Measurements from ENCODE around the gene ITSN1. TPM values are rescaled to one million over a fixed set of nuclear protein-coding genes. Genes with fewer than 3 reads are reported as not detected.
A peak's percentile ranks its signal among the peaks of the same experiment; 100 is the strongest.

ITSN1 gene
- total and polyA plus RNA-seq, 2 donors from 2014 or later: 8.1 to 42.5 TPM

GRCh38 chr21:33937146-33937545 lies 294.8 kb downstream of the ITSN1 start:
- no peak for FAIRE-seq
- Histone ChIP-seq H3K4me1 (ENCODE audit: control insufficient read depth in 2 of 3, insufficient read depth in 2 of 3, low read depth in 1 of 3, low read length in 3 of 3) (peaks cover 0 to 4% (median 0%) of the 10 kb centered on the region in 3 donors), H3K4me3 (ENCODE audit: low read length in 3 of 3) (no peak overlapping the region), H3K27me3 (ENCODE audit: control insufficient read depth, insufficient read depth, low read length) (no peaks in the 10 kb centered on the region), H3K9ac (ENCODE audit: low read length in 3 of 3) (peak overlapping the region in 1 of 3 donors; percentile 24), H3K36me3 (ENCODE audit: control insufficient read depth in 2 of 3, insufficient read depth in 3 of 3, low read length in 3 of 3) (no peaks in the 10 kb centered on the region), H3K9me3 (ENCODE audit: control insufficient read depth in 2 of 3, insufficient read depth in 1 of 3, low read length in 3 of 3) (no peaks in the 10 kb centered on the region), H3K27ac (ENCODE audit: low read depth in 2 of 2, low read length in 2 of 2) (peak overlapping the region in 1 of 2 donors; percentile 37)
- intact Hi-C loops (cut with DNase I): no loop called here
- no peak for TF ChIP-seq CTCF (IDR thresholded peaks at IDR 0.05; ENCODE audit: borderline replicate concordance, extremely low read depth, insufficient read depth)
- DNase-seq: peak in 2 of 5 donors; percentile 9 to 14

GRCh38 chr21:33937931-33938339 lies 295.6 kb downstream of the ITSN1 start:
- H3K27me3 ChIP-seq (ENCODE audit: control insufficient read depth, insufficient read depth, low read length): no peaks in the 10 kb centered on the region
- no peak overlapping the region for H3K9ac ChIP-seq (ENCODE audit: low read length in 3 of 3)
- H3K9me3 ChIP-seq (ENCODE audit: control insufficient read depth in 2 of 3, insufficient read depth in 1 of 3, low read length in 3 of 3): no peaks in the 10 kb centered on the region
- H3K27ac ChIP-seq (ENCODE audit: low read depth in 2 of 2, low read length in 2 of 2): peak overlapping the region in 1 of 2 donors; percentile 28
- H3K4me1 ChIP-seq (ENCODE audit: control insufficient read depth in 2 of 3, insufficient read depth in 2 of 3, low read depth in 1 of 3, low read length in 3 of 3): peaks cover 0 to 3% (median 0%) of the 10 kb centered on the region in 3 donors
- H3K36me3 ChIP-seq (ENCODE audit: control insufficient read depth in 2 of 3, insufficient read depth in 3 of 3, low read length in 3 of 3): no peaks in the 10 kb centered on the region
- intact Hi-C loops (cut with DNase I): no loop called here
- TF ChIP-seq CTCF (IDR thresholded peaks at IDR 0.05; ENCODE audit: borderline replicate concordance, extremely low read depth, insufficient read depth): no peak
- DNase-seq (no peak), FAIRE-seq (no peak)
- no peak overlapping the region for H3K4me3 ChIP-seq (ENCODE audit: low read length in 3 of 3)

- Histone ChIP-seq H3K4me3 (ENCODE audit: low read length in 3 of 3) (no peak overlapping the region), H3K27me3 (ENCODE audit: control insufficient read depth, insufficient read depth, low read length) (no peaks in the 10 kb centered on the region), H3K27ac (ENCODE audit: low read depth in 2 of 2, low read length in 2 of 2) (no peak overlapping the region), H3K4me1 (ENCODE audit: control insufficient read depth in 2 of 3, insufficient read depth in 2 of 3, low read depth in 1 of 3, low read length in 3 of 3) (peaks cover 0 to 3% (median 0%) of the 10 kb centered on the region in 3 donors), H3K9ac (ENCODE audit: low read length in 3 of 3) (no peak overlapping the region), H3K9me3 (ENCODE audit: control insufficient read depth in 2 of 3, insufficient read depth in 1 of 3, low read length in 3 of 3) (no peaks in the 10 kb centered on the region), H3K36me3 (ENCODE audit: control insufficient read depth in 2 of 3, insufficient read depth in 3 of 3, low read length in 3 of 3) (no peaks in the 10 kb centered on the region)
- no peak for FAIRE-seq
- TF ChIP-seq CTCF (IDR thresholded peaks at IDR 0.05; ENCODE audit: borderline replicate concordance, extremely low read depth, insufficient read depth): no peak
- no peak for DNase-seq
- intact Hi-C loops (cut with DNase I): no loop called here
Observed at GRCh38 chr21:33938381-33938780, 296.1 kb downstream of the ITSN1 start.

- H3K4me3 ChIP-seq (ENCODE audit: low read length in 3 of 3): no peak overlapping the region
- no peak for FAIRE-seq
- H3K9ac ChIP-seq (ENCODE audit: low read length in 3 of 3): no peak overlapping the region
- no peaks in the 10 kb centered on the region for H3K27me3 ChIP-seq (ENCODE audit: control insufficient read depth, insufficient read depth, low read length)
- no peak for TF ChIP-seq CTCF (IDR thresholded peaks at IDR 0.05; ENCODE audit: borderline replicate concordance, extremely low read depth, insufficient read depth)
- peak overlapping the region; percentile 34 to 65 for H3K27ac ChIP-seq (ENCODE audit: low read depth in 2 of 2, low read length in 2 of 2)
- DNase-seq: peak in 2 of 5 donors; percentile 12 to 53
- H3K4me1 ChIP-seq (ENCODE audit: control insufficient read depth in 2 of 3, insufficient read depth in 2 of 3, low read depth in 1 of 3, low read length in 3 of 3): peaks cover 0 to 3% (median 0%) of the 10 kb centered on the region in 3 donors
- intact Hi-C loops (cut with DNase I): no loop called here
- no peaks in the 10 kb centered on the region for H3K36me3 ChIP-seq (ENCODE audit: control insufficient read depth in 2 of 3, insufficient read depth in 3 of 3, low read length in 3 of 3)
- H3K9me3 ChIP-seq (ENCODE audit: control insufficient read depth in 2 of 3, insufficient read depth in 1 of 3, low read length in 3 of 3): no peaks in the 10 kb centered on the region
Observed at GRCh38 chr21:33939226-33939625, 296.9 kb downstream of the ITSN1 start.
